ENCODE results near the gene TPSD1.
A peak's percentile ranks its signal among the peaks of the same experiment; 100 is the strongest.

TPSD1 gene

GRCh38 chr16:1262846-1263221, 7.0 kb downstream of the TPSD1 start:
- TF ChIP-seq MAX (IDR thresholded peaks at IDR 0.05) (no peak), TEAD4 (IDR thresholded peaks at IDR 0.05) (no peak), ZBTB7A (IDR thresholded peaks at IDR 0.05; ENCODE audit: low read depth) (0 out of 2 replicates have a peak, but pooled peaks have one; percentile 14), USF1 (IDR thresholded peaks at IDR 0.05) (no peak), FOXM1 (IDR thresholded peaks at IDR 0.05; ENCODE audit: borderline replicate concordance, low read depth) (no peak), CREB1 (IDR thresholded peaks at IDR 0.05; ENCODE audit: low read depth) (no peak), EGR1 (IDR thresholded peaks at IDR 0.05) (no peak)

GRCh38 chr16:1263591-1264344, 7.9 kb downstream of the TPSD1 start:
- TF ChIP-seq YY1 (IDR thresholded peaks at IDR 0.05; ENCODE audit: low read depth): no peak
- TF ChIP-seq MAX (IDR thresholded peaks at IDR 0.05): no peak

GRCh38 chr16:1264345-1265089, 8.6 kb downstream of the TPSD1 start:
- TF ChIP-seq TEAD4 (IDR thresholded peaks at IDR 0.05) (no peak), CEBPB (IDR thresholded peaks at IDR 0.05) (no peak), TCF12 (IDR thresholded peaks at IDR 0.05; ENCODE audit: low read depth) (no peak), FOXM1 (IDR thresholded peaks at IDR 0.05; ENCODE audit: borderline replicate concordance, low read depth) (no peak), REST (IDR thresholded peaks at IDR 0.05; ENCODE audit: low read depth) (no peak), EP300 (IDR thresholded peaks at IDR 0.05; ENCODE audit: borderline replicate concordance) (no peak), YY1 (IDR thresholded peaks at IDR 0.05; ENCODE audit: low read depth) (no peak), NFIC (IDR thresholded peaks at IDR 0.05) (no peak), RAD21 (IDR thresholded peaks at IDR 0.05; ENCODE audit: low read depth) (no peak), EGR1 (IDR thresholded peaks at IDR 0.05) (no peak), ZBTB7A (IDR thresholded peaks at IDR 0.05; ENCODE audit: low read depth) (no peak), TAF1 (IDR thresholded peaks at IDR 0.05; ENCODE audit: low read depth) (no peak), USF1 (IDR thresholded peaks at IDR 0.05) (no peak), MAX (IDR thresholded peaks at IDR 0.05) (no peak), CREB1 (IDR thresholded peaks at IDR 0.05; ENCODE audit: low read depth) (no peak)

GRCh38 chr16:1265090-1265630, 9.3 kb downstream of the TPSD1 start:
- TF ChIP-seq EGR1 (IDR thresholded peaks at IDR 0.05) (no peak), TCF12 (IDR thresholded peaks at IDR 0.05; ENCODE audit: low read depth) (no peak), USF1 (IDR thresholded peaks at IDR 0.05) (no peak), CREB1 (IDR thresholded peaks at IDR 0.05; ENCODE audit: low read depth) (no peak), MAX (IDR thresholded peaks at IDR 0.05) (no peak), REST (IDR thresholded peaks at IDR 0.05; ENCODE audit: low read depth) (no peak), TEAD4 (IDR thresholded peaks at IDR 0.05) (no peak), RAD21 (IDR thresholded peaks at IDR 0.05; ENCODE audit: low read depth) (no peak), TAF1 (IDR thresholded peaks at IDR 0.05; ENCODE audit: low read depth) (no peak), EP300 (IDR thresholded peaks at IDR 0.05; ENCODE audit: borderline replicate concordance) (no peak), FOXM1 (IDR thresholded peaks at IDR 0.05; ENCODE audit: borderline replicate concordance, low read depth) (no peak), NFIC (IDR thresholded peaks at IDR 0.05) (no peak)

GRCh38 chr16:1265826-1266225, 10.0 kb downstream of the TPSD1 start:
- TF ChIP-seq CEBPB (IDR thresholded peaks at IDR 0.05): no peak
- TF ChIP-seq TCF12 (IDR thresholded peaks at IDR 0.05; ENCODE audit: low read depth): no peak
- TF ChIP-seq NFIC (IDR thresholded peaks at IDR 0.05): no peak
- TF ChIP-seq YY1 (IDR thresholded peaks at IDR 0.05; ENCODE audit: low read depth): no peak
- TF ChIP-seq TEAD4 (IDR thresholded peaks at IDR 0.05): no peak
- no peak for TF ChIP-seq TAF1 (IDR thresholded peaks at IDR 0.05; ENCODE audit: low read depth)
- TF ChIP-seq FOXM1 (IDR thresholded peaks at IDR 0.05; ENCODE audit: borderline replicate concordance, low read depth): no peak
